Cardiac fibroblast (primary cell): ENCODE measurements around the gene PARD3B.

Experiments used
- DNase-seq, 2 donors: peaks; one replicate each; pipeline versions ENCODE4 v3.0.0 to v3.0.0-alpha.2; 2010; ENCODE audit warnings: low read depth in 2 of 2
- H3K4me3 ChIP-seq, 2 donors: replicated peaks in 1 of 2; 1 replicate in 1 of 2; 2 replicates in 1 of 2; pipeline ENCODE4 v1.5.1; 2011; ENCODE audit warnings: low read depth in 2 of 2, low read length in 2 of 2, mild to moderate bottlenecking in 2 of 2, moderate library complexity in 1 of 2
- CTCF ChIP-seq: IDR thresholded peaks from one replicate; pipeline ENCODE4 v1.5.1; 2011; ENCODE audit warnings: low read depth, mild to moderate bottlenecking, low read length, inconsistent platforms

Gene PARD3B

GRCh38 chr2:204544961-204545860, at the start of gene PARD3B:
TSS of gene PARD3B (plus strand) at chr2:204545475. CDS start at chr2:204546000, 525 bp downstream.
- no peak for TF ChIP-seq CTCF
- H3K4me3 ChIP-seq: peak within 1 kb of the TSS; percentile 56 to 70
- DNase-seq: peak; percentile 65 to 71

GRCh38 chr2:204496779-204497178, 48.5 kb upstream of the PARD3B start:
- no peak for TF ChIP-seq CTCF
- no peak overlapping the region for H3K4me3 ChIP-seq
- DNase-seq: no peak

- TF ChIP-seq CTCF: no peak
- DNase-seq: no peak
- H3K4me3 ChIP-seq: no peak overlapping the region
These were observed 47.4 kb upstream of the PARD3B start for GRCh38 chr2:204497855-204498254.

GRCh38 chr2:204498291-204498690, 47.0 kb upstream of the PARD3B start:
- no peak overlapping the region for H3K4me3 ChIP-seq
- no peak for TF ChIP-seq CTCF
- DNase-seq: no peak

GRCh38 chr2:204503869-204504268, 41.4 kb upstream of the PARD3B start:
- H3K4me3 ChIP-seq: no peak overlapping the region
- TF ChIP-seq CTCF: no peak
- peak in 1 of 2 donors; percentile 19 for DNase-seq

- DNase-seq: no peak
- H3K4me3 ChIP-seq: no peak overlapping the region
- no peak for TF ChIP-seq CTCF
These were observed 40.7 kb upstream of the PARD3B start for GRCh38 chr2:204504594-204504993.
